PC-9 (cell line): ENCODE data around the gene SPINK9. TPM values are rescaled to one million over a fixed set of nuclear protein-coding genes. Genes with fewer than 3 reads are reported as not detected.

ENCODE experiments used
- BruUV-seq: library from RNA; stranded (reverse); fragments of 400-500 nt; replicated peaks from 2 replicates; lab custom pipeline; 2021; lab: Mats Ljungman, UMichigan
- CTCF ChIA-PET: fragments of 300-600 bp; sonication (Branson Sonifier 250); formaldehyde crosslinking; loops from one replicate; lab custom pipeline; 2022; ENCODE audit warnings: antibody characterized with exemption; lab: Charles Lee
- POLR2A ChIA-PET: fragments of 300-600 bp; sonication (Branson Sonifier 250); formaldehyde crosslinking; loops from one replicate; lab custom pipeline; 2022; ENCODE audit warnings: antibody characterized with exemption; ENCODE audit not compliant: unreplicated experiment; lab: Charles Lee
- DNase-seq, 2 experiments: peaks; one replicate each; pipeline versions ENCODE4 v3.0.0 to v3.0.0-alpha.2; 2015 to 2022; ENCODE audit warnings: mixed read lengths in 1 of 2
- H2AFZ ChIP-seq: fragments of 200-600 bp; sonication (generic); 2 replicates; pipeline ENCODE4 v1.8.1; 2017; ENCODE audit warnings: antibody characterized with exemption
- H3F3A ChIP-seq: fragments of 200-600 bp; sonication (generic); 2 replicates; pipeline ENCODE4 v1.8.1; 2017; ENCODE audit warnings: antibody characterized with exemption, mild to moderate bottlenecking, low read depth; ENCODE audit not compliant: insufficient read depth
- H3K27ac ChIP-seq: fragments of 200-600 bp; sonication (generic); 2 replicates; pipeline ENCODE4 v1.6.1; 2016; ENCODE audit warnings: mixed run types
- H3K27me3 ChIP-seq: fragments of 200-600 bp; sonication (generic); 2 replicates; pipeline ENCODE4 v1.6.1; 2016; ENCODE audit warnings: low read depth, mixed run types; ENCODE audit not compliant: insufficient read depth
- H3K36me3 ChIP-seq: fragments of 200-600 bp; sonication (generic); 2 replicates; pipeline ENCODE4 v1.6.1; 2016; ENCODE audit warnings: low read depth, mixed run types
- H3K4me1 ChIP-seq: fragments of 200-600 bp; sonication (generic); replicated peaks from 2 replicates; pipeline ENCODE4 v1.6.1; 2016; ENCODE audit warnings: mixed run types; ENCODE audit not compliant: insufficient read depth
- H3K4me2 ChIP-seq: fragments of 200-600 bp; sonication (generic); 2 replicates; pipeline ENCODE4 v1.6.1; 2017; ENCODE audit warnings: mixed run types
- H3K4me3 ChIP-seq: fragments of 200-600 bp; sonication (generic); 2 replicates; pipeline ENCODE4 v1.6.1; 2016; ENCODE audit warnings: mixed run types
- H3K79me2 ChIP-seq: fragments of 200-600 bp; sonication (generic); 2 replicates; pipeline ENCODE4 v1.6.1; 2017; ENCODE audit warnings: low read depth, mixed run types
- H3K9me2 ChIP-seq: fragments of 200-600 bp; sonication (generic); 2 replicates; pipeline ENCODE4 v1.8.1; 2017; ENCODE audit warnings: mild to moderate bottlenecking; ENCODE audit not compliant: insufficient read depth
- H3K9me3 ChIP-seq: fragments of 200-600 bp; sonication (generic); 2 replicates; pipeline ENCODE4 v1.8.1; 2016; ENCODE audit warnings: low read depth; ENCODE audit not compliant: insufficient read depth
- H4K20me1 ChIP-seq: fragments of 200-600 bp; sonication (generic); 2 replicates; pipeline ENCODE4 v1.8.1; 2017; ENCODE audit not compliant: insufficient read depth
- EZH2 ChIP-seq: fragments of 200-600 bp; sonication (generic); IDR thresholded peaks from 2 replicates; pipeline ENCODE4 v1.8.0; 2017; ENCODE audit warnings: antibody characterized with exemption, low read depth
- intact Hi-C: fragments of 100-400 bp; cut with micrococcal nuclease; formaldehyde crosslinking; loops from one replicate; pipeline ENCODE4 v1.10.0; 2022; ENCODE audit not compliant: unreplicated experiment
- total RNA-seq: library from RNA; stranded (reverse); gene quantifications from 2 replicates; pipeline ENCODE4 v1.2.3, GENCODE V29; 2021
- TF ChIP-seq, protein P1 (sequence below): fragments of 200-600 bp; sonication (generic); conservative IDR thresholded peaks from 2 replicates; pipeline ENCODE4 v1.6.1; 2017; ENCODE audit warnings: mixed run types, antibody characterized with exemption, mild to moderate bottlenecking, moderate library complexity

SPINK9 gene
- total RNA-seq, 1 experiment from 2014 or later = not detected

DNA sequence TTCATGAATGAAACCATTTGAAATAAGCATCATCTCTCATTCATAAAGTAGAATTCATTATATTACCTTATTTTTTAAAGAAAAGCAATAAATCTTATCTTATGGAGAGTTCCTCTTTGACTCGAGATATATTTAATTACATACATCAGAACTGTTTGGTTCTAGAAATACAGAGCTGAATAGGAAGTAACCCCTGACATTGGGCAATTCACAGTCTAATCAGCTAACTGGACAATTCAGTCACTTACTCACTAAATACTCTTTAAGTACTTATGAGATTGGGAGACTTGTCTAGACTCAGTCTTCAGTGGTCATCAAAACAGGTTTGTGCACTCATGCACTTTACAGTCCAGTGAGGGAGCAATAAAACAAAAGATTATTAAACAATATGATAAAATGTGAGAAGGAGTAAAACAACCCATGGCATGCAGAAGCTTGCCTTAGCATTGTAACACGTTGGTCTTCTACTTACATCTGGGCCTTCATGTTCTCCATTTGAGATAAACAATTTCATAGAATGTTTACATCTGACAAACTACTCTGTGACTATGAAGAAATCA is 36.9 kb downstream of the SPINK9 start:
- intact Hi-C loops = loop anchor here (10.0 kb wide), 1 partner anchor 353 kb away; no protein-coding TSS in a partner anchor
- no peaks in the 10 kb centered on the region for H3K4me1 ChIP-seq
- no peaks in the 10 kb centered on the region for H3K9me2 ChIP-seq
- H3K36me3 ChIP-seq = no peaks in the 10 kb centered on the region
- no peaks in the 10 kb centered on the region for H3K27me3 ChIP-seq
- H3K4me3 ChIP-seq = no peak overlapping the region
- no peaks in the 10 kb centered on the region for H3F3A ChIP-seq
- DNase-seq = no peak
- no peak overlapping the region for H3K27ac ChIP-seq
- CTCF ChIA-PET = no interaction called here
- no peaks in the 10 kb centered on the region for H4K20me1 ChIP-seq
- H3K79me2 ChIP-seq = no peaks in the 10 kb centered on the region
- TF ChIP-seq, protein P1, sequence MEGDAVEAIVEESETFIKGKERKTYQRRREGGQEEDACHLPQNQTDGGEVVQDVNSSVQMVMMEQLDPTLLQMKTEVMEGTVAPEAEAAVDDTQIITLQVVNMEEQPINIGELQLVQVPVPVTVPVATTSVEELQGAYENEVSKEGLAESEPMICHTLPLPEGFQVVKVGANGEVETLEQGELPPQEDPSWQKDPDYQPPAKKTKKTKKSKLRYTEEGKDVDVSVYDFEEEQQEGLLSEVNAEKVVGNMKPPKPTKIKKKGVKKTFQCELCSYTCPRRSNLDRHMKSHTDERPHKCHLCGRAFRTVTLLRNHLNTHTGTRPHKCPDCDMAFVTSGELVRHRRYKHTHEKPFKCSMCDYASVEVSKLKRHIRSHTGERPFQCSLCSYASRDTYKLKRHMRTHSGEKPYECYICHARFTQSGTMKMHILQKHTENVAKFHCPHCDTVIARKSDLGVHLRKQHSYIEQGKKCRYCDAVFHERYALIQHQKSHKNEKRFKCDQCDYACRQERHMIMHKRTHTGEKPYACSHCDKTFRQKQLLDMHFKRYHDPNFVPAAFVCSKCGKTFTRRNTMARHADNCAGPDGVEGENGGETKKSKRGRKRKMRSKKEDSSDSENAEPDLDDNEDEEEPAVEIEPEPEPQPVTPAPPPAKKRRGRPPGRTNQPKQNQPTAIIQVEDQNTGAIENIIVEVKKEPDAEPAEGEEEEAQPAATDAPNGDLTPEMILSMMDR = no peak
- no peak for TF ChIP-seq EZH2
- no peaks in the 10 kb centered on the region for H3K9me3 ChIP-seq
- BruUV-seq = no TSS peak
- no peak overlapping the region for H2AFZ ChIP-seq
- no peak overlapping the region for H3K4me2 ChIP-seq
- POLR2A ChIA-PET = no interaction called here

DNA sequence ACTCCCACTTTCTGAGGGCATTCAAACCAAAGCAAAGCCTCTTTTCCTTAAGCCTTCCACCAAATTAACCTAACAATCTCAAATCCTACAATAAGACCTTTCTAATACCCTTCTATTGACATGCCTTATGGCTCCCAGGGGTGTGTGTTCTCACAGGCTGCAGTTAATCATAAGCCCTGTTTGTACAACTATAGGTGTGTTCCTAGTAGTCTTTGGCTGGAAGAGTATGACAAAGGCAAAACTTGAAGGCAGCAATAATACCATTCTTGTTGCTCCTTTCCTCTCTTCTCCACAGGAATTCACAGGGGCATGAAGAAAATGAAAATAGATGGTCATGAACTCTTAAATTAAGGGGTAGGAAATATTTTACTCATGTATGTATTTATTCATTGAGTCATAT is 37.5 kb downstream of the SPINK9 start:
- intact Hi-C loops = loop anchor here (10.0 kb wide), 1 partner anchor 352 kb away; no protein-coding TSS in a partner anchor
- no TSS peak for BruUV-seq
- ChIA-PET CTCF (no interaction called here), POLR2A (interaction anchor here (0.8 kb wide), 1 partner anchor 173 kb away, joined by 9 read pairs; no protein-coding TSS in a partner anchor)
- Histone ChIP-seq H3F3A (no peaks in the 10 kb centered on the region), H3K4me1 (no peaks in the 10 kb centered on the region), H3K79me2 (no peaks in the 10 kb centered on the region), H3K27me3 (no peaks in the 10 kb centered on the region), H3K4me3 (no peak overlapping the region), H4K20me1 (no peaks in the 10 kb centered on the region), H3K9me3 (no peaks in the 10 kb centered on the region), H3K4me2 (no peak overlapping the region), H2AFZ (no peak overlapping the region), H3K9me2 (no peaks in the 10 kb centered on the region), H3K27ac (no peak overlapping the region), H3K36me3 (no peaks in the 10 kb centered on the region)
- no peak for TF ChIP-seq EZH2
- TF ChIP-seq, protein P1 = no peak
- no peak for DNase-seq

DNA sequence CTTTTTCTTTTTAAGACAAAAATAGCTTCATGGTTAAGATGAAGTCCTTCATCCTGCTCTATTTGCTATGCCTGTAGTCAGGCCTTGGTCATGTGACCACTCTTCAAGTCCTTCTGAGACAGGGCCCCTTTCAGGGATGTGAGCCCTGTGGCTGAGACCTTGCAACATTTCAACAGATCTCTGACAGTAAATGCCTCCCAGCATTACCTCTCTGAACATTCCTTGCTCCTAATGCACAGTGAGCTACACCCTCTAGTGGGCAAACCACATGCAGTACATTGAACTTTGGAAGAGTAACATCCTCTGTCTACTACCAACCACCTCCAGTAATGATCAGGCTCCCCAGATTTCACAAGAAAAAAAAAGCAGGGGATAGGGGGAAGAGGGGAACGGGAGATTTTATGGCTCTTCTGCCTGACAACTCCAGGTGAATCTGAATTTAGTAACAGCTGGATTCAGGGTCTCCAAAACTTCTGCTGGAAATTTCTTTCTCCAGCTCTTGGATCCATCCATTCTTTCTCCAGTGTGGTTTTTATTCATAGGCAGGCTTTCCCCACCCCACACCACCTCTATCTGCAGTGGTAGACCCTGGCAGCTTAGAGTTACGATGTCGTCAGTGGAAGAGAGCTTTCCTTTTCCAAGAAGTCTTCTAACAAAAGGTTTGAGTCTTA is 39.5 kb downstream of the SPINK9 start:
- no peaks in the 10 kb centered on the region for H3K79me2 ChIP-seq
- ChIA-PET CTCF (interaction anchor here (1.1 to 1.2 kb wide), 2 partner anchors 60 to 356 kb away, joined by 3 to 5 read pairs; no protein-coding TSS in a partner anchor), POLR2A (interaction anchor here (0.6 kb wide), 1 partner anchor 188 kb away, joined by 4 read pairs; no protein-coding TSS in a partner anchor)
- H3K27me3 ChIP-seq = no peaks in the 10 kb centered on the region
- no peak overlapping the region for H3K4me3 ChIP-seq
- no peaks in the 10 kb centered on the region for H3K36me3 ChIP-seq
- no peak overlapping the region for H3K4me2 ChIP-seq
- no peaks in the 10 kb centered on the region for H4K20me1 ChIP-seq
- H3K4me1 ChIP-seq = no peaks in the 10 kb centered on the region
- H2AFZ ChIP-seq = no peak overlapping the region
- BruUV-seq = no TSS peak
- H3K9me2 ChIP-seq = no peaks in the 10 kb centered on the region
- no peak overlapping the region for H3K27ac ChIP-seq
- intact Hi-C loops = loop anchor here (1.0 to 10.0 kb wide), 4 partner anchors 85 to 518 kb away; no protein-coding TSS in a partner anchor
- DNase-seq = peak; percentile 36 to 48
- TF ChIP-seq, protein P1 = peak; percentile 84
- no peak for TF ChIP-seq EZH2
- no peaks in the 10 kb centered on the region for H3F3A ChIP-seq
- H3K9me3 ChIP-seq = no peaks in the 10 kb centered on the region
